HUES48 (cell line): ENCODE results near the gene DMGDH.
A peak's percentile ranks its signal among the peaks of the same experiment; 100 is the strongest.

Source experiments
- H3K27ac ChIP-seq: one replicate; pipeline ENCODE4 v1.7.0; 2013; ENCODE audit warnings: low read depth, low read length, inconsistent platforms
- H3K27me3 ChIP-seq: 2 replicates; pipeline ENCODE4 v1.6.1; 2013; ENCODE audit warnings: mild to moderate bottlenecking, low read length; ENCODE audit not compliant: control insufficient read depth, insufficient read depth
- H3K36me3 ChIP-seq: 2 replicates; pipeline ENCODE4 v1.6.1; 2013; ENCODE audit warnings: low read length; ENCODE audit not compliant: control insufficient read depth, insufficient read depth
- H3K4me1 ChIP-seq: 2 replicates; pipeline ENCODE4 v1.6.1; 2013; ENCODE audit warnings: mild to moderate bottlenecking, low read length; ENCODE audit not compliant: control insufficient read depth, insufficient read depth
- H3K4me3 ChIP-seq: 2 replicates; pipeline ENCODE4 v1.5.1; 2013; ENCODE audit warnings: mild to moderate bottlenecking, low read depth, low read length
- H3K9ac ChIP-seq: 2 replicates; pipeline ENCODE4 v1.6.1; 2013; ENCODE audit warnings: mild to moderate bottlenecking, low read depth, low read length, moderate library complexity
- H3K9me3 ChIP-seq: 2 replicates; pipeline ENCODE4 v1.6.1; 2013; ENCODE audit warnings: low read length; ENCODE audit not compliant: control insufficient read depth, insufficient read depth

The DMGDH gene

GRCh38 chr5:79032031-79032695 is 37.3 kb downstream of the DMGDH start:
- Histone ChIP-seq H3K27ac (no peak overlapping the region), H3K9me3 (no peaks in the 10 kb centered on the region), H3K4me1 (no peaks in the 10 kb centered on the region), H3K4me3 (no peak overlapping the region), H3K27me3 (no peaks in the 10 kb centered on the region), H3K36me3 (no peaks in the 10 kb centered on the region), H3K9ac (no peak overlapping the region)

DNA sequence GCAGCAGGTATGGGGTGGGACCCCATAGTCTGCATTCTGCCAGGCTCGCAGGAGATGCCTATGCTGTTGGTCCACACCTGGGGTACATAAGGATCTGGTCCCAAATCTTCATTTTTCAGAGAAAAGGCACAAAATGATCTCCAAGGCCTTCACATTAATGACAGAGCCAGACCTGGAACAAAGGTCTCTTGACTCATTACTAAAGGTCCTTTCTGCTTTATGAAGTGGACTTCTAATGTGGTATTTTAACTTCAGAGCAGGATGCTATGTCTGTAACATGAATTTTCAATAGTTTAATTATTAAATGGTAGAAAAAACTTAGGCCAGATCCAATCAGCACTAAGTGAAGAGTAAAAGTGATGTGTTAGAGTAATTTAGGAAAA is 38.0 kb downstream of the DMGDH start:
- Histone ChIP-seq H3K27ac (no peak overlapping the region), H3K9ac (no peak overlapping the region), H3K4me3 (no peak overlapping the region), H3K9me3 (no peaks in the 10 kb centered on the region), H3K36me3 (no peaks in the 10 kb centered on the region), H3K27me3 (no peaks in the 10 kb centered on the region), H3K4me1 (no peaks in the 10 kb centered on the region)

- H3K36me3 ChIP-seq, result no peaks in the 10 kb centered on the region
- H3K9me3 ChIP-seq, result no peaks in the 10 kb centered on the region
- H3K27me3 ChIP-seq, result no peaks in the 10 kb centered on the region
- no peak overlapping the region for H3K27ac ChIP-seq
- H3K4me3 ChIP-seq, result no peak overlapping the region
- no peaks in the 10 kb centered on the region for H3K4me1 ChIP-seq
- H3K9ac ChIP-seq, result no peak overlapping the region
These were observed 38.6 kb downstream of the DMGDH start for GRCh38 chr5:79030663-79031484.

GRCh38 chr5:79025054-79025472 is 44.4 kb downstream of the DMGDH start:
- H3K4me3 ChIP-seq, result peak overlapping the region; percentile 51
- no peak overlapping the region for H3K27ac ChIP-seq
- peaks cover 26% of the 10 kb centered on the region for H3K4me1 ChIP-seq
- H3K36me3 ChIP-seq, result no peaks in the 10 kb centered on the region
- H3K9ac ChIP-seq, result no peak overlapping the region
- no peaks in the 10 kb centered on the region for H3K27me3 ChIP-seq
- H3K9me3 ChIP-seq, result no peaks in the 10 kb centered on the region

DNA sequence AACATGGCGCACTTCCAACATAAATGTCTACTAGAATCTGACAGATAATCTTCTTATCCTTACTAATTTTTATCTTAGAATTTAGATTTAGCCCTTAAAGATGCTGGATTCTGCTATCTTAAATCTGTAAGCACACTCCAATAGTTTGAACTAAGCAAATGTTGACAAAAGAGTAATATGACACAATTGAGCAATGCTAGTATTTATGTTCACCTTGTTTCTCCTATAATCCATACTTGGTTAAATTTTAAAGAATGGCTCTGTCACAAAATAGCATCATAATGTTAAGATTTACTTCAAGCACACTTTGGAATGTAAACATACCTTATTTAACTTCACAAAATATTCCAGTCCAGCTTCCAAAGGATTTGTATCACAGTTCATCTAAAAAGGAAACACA is 45.5 kb downstream of the DMGDH start:
- Histone ChIP-seq H3K4me1 (peaks cover 26% of the 10 kb centered on the region), H3K9me3 (no peaks in the 10 kb centered on the region), H3K9ac (no peak overlapping the region), H3K27me3 (no peaks in the 10 kb centered on the region), H3K36me3 (no peaks in the 10 kb centered on the region), H3K4me3 (no peak overlapping the region), H3K27ac (no peak overlapping the region)

DNA sequence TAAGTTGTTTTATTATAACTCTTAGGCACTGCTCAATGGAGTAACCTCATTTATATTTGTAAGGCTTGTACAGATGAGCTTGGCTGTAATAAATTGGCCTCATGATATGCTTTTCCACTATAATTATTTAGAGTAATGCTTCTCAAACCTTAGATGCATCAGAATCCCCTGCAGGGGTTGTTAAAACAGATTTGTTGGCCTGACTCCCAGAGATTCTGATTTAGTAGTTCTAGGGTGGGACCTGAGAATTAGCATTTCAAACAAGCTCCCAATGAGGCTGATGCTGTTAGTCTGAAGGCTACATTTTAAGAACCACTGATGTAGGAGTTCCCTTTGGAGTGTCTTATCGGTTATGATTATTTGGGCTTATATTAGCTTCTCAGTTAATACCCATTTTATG is 46.1 kb downstream of the DMGDH start:
- Histone ChIP-seq H3K9ac (no peak overlapping the region), H3K36me3 (no peaks in the 10 kb centered on the region)

DNA sequence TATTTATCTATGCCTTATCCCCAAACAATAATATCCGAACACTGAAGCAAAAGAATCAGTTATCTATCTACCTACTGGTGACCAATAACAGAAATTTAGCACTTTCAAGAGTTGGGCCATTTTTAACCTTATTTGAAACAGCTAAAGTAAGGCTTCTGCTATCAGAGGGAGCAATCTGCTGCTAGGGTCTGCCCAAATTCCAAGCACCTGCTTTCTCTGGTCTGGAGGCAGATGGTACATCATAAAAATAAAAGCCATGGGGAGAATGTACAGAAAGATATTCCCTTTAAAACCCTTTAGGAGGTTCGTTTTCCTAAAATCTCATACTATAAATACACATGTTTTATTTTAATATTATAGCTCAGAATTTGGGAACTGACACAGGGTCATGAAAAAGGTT is 46.7 kb downstream of the DMGDH start:
- Histone ChIP-seq H3K4me1 (peaks cover 26% of the 10 kb centered on the region), H3K9me3 (no peaks in the 10 kb centered on the region), H3K27ac (no peak overlapping the region), H3K4me3 (no peak overlapping the region), H3K27me3 (no peaks in the 10 kb centered on the region), H3K36me3 (no peaks in the 10 kb centered on the region), H3K9ac (no peak overlapping the region)

More for the DNA sequence above, 46.1 kb downstream of the DMGDH start:
- H3K4me3 ChIP-seq, result no peak overlapping the region
- peaks cover 26% of the 10 kb centered on the region for H3K4me1 ChIP-seq
- no peak overlapping the region for H3K27ac ChIP-seq
- H3K9me3 ChIP-seq, result no peaks in the 10 kb centered on the region
- no peaks in the 10 kb centered on the region for H3K27me3 ChIP-seq

GRCh38 chr5:79021753-79022152 is 47.7 kb downstream of the DMGDH start:
- no peak overlapping the region for H3K4me3 ChIP-seq
- no peaks in the 10 kb centered on the region for H3K9me3 ChIP-seq
- H3K27ac ChIP-seq, result no peak overlapping the region
- no peaks in the 10 kb centered on the region for H3K36me3 ChIP-seq
- H3K27me3 ChIP-seq, result no peaks in the 10 kb centered on the region
- H3K4me1 ChIP-seq, result peaks cover 26% of the 10 kb centered on the region
- H3K9ac ChIP-seq, result no peak overlapping the region

GRCh38 chr5:79020861-79021561 is 48.5 kb downstream of the DMGDH start:
- Histone ChIP-seq H3K36me3 (no peaks in the 10 kb centered on the region), H3K4me3 (peak overlapping the region; percentile 35; the same call in 1 of the 2 replicates), H3K9ac (no peak overlapping the region), H3K4me1 (peaks cover 26% of the 10 kb centered on the region), H3K27ac (no peak overlapping the region), H3K27me3 (no peaks in the 10 kb centered on the region), H3K9me3 (no peaks in the 10 kb centered on the region)

DNA sequence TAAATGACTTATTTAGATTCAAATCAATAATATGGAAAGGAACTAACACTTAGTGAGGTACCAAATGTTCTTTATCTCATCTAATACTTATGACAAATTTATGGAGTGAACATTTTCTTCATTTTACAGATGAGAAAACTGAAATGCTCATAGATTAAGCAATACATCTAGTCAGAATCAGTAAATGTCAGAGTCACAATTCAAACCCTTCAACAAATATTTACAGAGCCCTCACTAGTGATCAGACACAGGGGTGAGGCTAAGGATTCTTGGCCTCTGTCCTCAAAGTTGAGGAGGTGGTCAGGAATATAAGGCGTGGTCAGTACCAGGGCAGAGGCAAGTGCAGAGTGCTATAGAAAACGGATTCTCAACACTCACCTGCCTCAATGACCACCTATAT is 54.8 kb downstream of the DMGDH start:
- Histone ChIP-seq H3K27me3 (no peaks in the 10 kb centered on the region), H3K9ac (no peak overlapping the region), H3K27ac (no peak overlapping the region), H3K4me1 (no peaks in the 10 kb centered on the region), H3K36me3 (no peaks in the 10 kb centered on the region), H3K9me3 (peaks cover 8% of the 10 kb centered on the region; the same call in 1 of the 2 replicates), H3K4me3 (no peak overlapping the region)

DNA sequence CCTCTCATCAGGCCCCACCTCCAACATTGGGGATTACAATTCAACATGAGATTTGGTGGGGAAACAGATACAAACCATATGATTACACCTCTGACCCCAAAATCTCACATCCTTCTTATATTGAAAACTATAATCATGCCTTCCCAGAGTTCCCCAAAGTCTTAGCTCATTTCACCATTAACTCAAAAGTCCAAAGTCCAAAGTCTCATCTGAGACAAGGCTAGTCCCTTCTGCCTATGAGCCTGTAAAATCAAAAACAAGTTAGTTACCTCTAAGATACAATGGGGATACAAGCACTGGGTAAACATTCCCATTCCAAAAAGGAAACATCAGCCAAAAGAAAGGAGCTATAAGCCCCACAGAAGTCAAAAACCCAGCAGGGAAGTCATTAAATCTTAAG is 57.6 kb downstream of the DMGDH start:
- no peaks in the 10 kb centered on the region for H3K4me1 ChIP-seq
- peaks cover 8% of the 10 kb centered on the region; the same call in 1 of the 2 replicates for H3K9me3 ChIP-seq

More for the DNA sequence above, 57.6 kb downstream of the DMGDH start:
- Histone ChIP-seq H3K27ac (no peak overlapping the region), H3K4me3 (no peak overlapping the region), H3K36me3 (no peaks in the 10 kb centered on the region), H3K27me3 (no peaks in the 10 kb centered on the region), H3K9ac (no peak overlapping the region)
